ENCODE results near the gene NCS1.

DNA sequence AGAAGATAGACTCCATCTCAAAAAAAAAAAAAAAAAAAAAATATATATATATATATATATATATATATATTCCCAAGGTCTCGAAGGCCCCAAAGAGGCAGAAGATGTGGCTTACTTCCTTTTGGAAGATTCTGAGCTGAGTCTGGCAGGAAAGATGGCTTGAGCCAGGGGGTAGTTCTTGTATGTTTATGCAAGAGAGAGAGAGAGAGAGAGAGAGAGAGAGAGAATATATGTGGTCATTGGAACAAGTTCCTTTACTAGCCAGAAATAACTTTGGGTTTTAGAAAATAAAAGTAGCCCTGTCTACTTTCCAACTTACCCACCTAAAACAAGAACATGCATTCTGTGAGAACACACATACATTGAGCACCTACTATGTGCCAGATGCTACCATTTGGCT lies 17.6 kb downstream of the NCS1 start:
- TF ChIP-seq, protein P1, sequence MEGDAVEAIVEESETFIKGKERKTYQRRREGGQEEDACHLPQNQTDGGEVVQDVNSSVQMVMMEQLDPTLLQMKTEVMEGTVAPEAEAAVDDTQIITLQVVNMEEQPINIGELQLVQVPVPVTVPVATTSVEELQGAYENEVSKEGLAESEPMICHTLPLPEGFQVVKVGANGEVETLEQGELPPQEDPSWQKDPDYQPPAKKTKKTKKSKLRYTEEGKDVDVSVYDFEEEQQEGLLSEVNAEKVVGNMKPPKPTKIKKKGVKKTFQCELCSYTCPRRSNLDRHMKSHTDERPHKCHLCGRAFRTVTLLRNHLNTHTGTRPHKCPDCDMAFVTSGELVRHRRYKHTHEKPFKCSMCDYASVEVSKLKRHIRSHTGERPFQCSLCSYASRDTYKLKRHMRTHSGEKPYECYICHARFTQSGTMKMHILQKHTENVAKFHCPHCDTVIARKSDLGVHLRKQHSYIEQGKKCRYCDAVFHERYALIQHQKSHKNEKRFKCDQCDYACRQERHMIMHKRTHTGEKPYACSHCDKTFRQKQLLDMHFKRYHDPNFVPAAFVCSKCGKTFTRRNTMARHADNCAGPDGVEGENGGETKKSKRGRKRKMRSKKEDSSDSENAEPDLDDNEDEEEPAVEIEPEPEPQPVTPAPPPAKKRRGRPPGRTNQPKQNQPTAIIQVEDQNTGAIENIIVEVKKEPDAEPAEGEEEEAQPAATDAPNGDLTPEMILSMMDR (IDR thresholded peaks at IDR 0.05; ENCODE audit: low read depth, low read length): no peak
- no peak for TF ChIP-seq EZH2phosphoT487 (IDR thresholded peaks at IDR 0.05; ENCODE audit: low read depth)
